Measurements from ENCODE around the gene RAB11FIP5.

The RAB11FIP5 gene

GRCh38 chr2:73032702-73033097, 80.0 kb downstream of the RAB11FIP5 start:
- DNase-seq (ENCODE audit: low spot score) = no peak

- DNase-seq (ENCODE audit: low spot score) = no peak
These were observed 80.7 kb downstream of the RAB11FIP5 start for GRCh38 chr2:73031725-73032701.

- no peak for DNase-seq (ENCODE audit: low spot score)
These were observed 81.6 kb downstream of the RAB11FIP5 start for GRCh38 chr2:73031095-73031678.

GRCh38 chr2:73028841-73029240, 83.9 kb downstream of the RAB11FIP5 start:
- no peak for DNase-seq (ENCODE audit: low spot score)

GRCh38 chr2:73027340-73027739, 85.4 kb downstream of the RAB11FIP5 start:
- DNase-seq (ENCODE audit: low spot score) = no peak

GRCh38 chr2:73023497-73023896, 89.3 kb downstream of the RAB11FIP5 start:
- no peak for DNase-seq (ENCODE audit: low spot score)
